ENCODE measurements around the gene PRPF39. TPM values are rescaled to one million over a fixed set of nuclear protein-coding genes. Genes with fewer than 3 reads are reported as not detected.

Gene PRPF39
- total and polyA plus RNA-seq, 2 experiments from 2014 or later: 18.6 to 19.8 TPM

GRCh38 chr14:45120096-45120495 is 36.2 kb downstream of the PRPF39 start:
- DNase-seq: no peak
- no peaks in the 10 kb centered on the region for H4K20me1 ChIP-seq (ENCODE audit: insufficient read depth)
- peaks cover 88% of the 10 kb centered on the region for H3K36me3 ChIP-seq (ENCODE audit: low read depth)
- H3K9me2 ChIP-seq (ENCODE audit: insufficient read depth): no peaks in the 10 kb centered on the region
- peaks cover 45% of the 10 kb centered on the region for H3K79me2 ChIP-seq (ENCODE audit: insufficient read depth)
- WGBS, 2 experiments (ENCODE audit: low coverage in 1 of 2, low lambda C conversion rate in 2 of 2, missing lambda C conversion rate in 2 of 2): 91 to 98% methylated on average over 1 of the region's 1 CpG
- H3K9me3 ChIP-seq (ENCODE audit: low read depth): no peaks in the 10 kb centered on the region
- no peak overlapping the region for H3K27ac ChIP-seq
- H3K27me3 ChIP-seq (replicated peaks; ENCODE audit: insufficient read depth): no peaks in the 10 kb centered on the region
- no peak overlapping the region for H2AFZ ChIP-seq
- TF ChIP-seq EZH2 (IDR thresholded peaks at IDR 0.05; ENCODE audit: insufficient read depth, poor library complexity, severe bottlenecking) (no peak), EZH2phosphoT487 (IDR thresholded peaks at IDR 0.05; ENCODE audit: insufficient read depth, low read depth) (no peak)
- in situ Hi-C loops (cut with MboI): no loop called here
- H3K4me3 ChIP-seq: no peak overlapping the region
- no peak overlapping the region for H3K9ac ChIP-seq
- H3K4me1 ChIP-seq (ENCODE audit: insufficient read depth): no peaks in the 10 kb centered on the region
- H3K4me2 ChIP-seq (ENCODE audit: unreplicated experiment): no peak overlapping the region
- H3F3A ChIP-seq (ENCODE audit: insufficient read depth): peaks cover 21% of the 10 kb centered on the region

GRCh38 chr14:45123271-45123670 is 39.4 kb downstream of the PRPF39 start:
- Histone ChIP-seq H3K4me2 (ENCODE audit: unreplicated experiment) (no peak overlapping the region), H3K9ac (no peak overlapping the region), H3K27me3 (replicated peaks; ENCODE audit: insufficient read depth) (no peaks in the 10 kb centered on the region), H3K79me2 (ENCODE audit: insufficient read depth) (peaks cover 38% of the 10 kb centered on the region), H2AFZ (no peak overlapping the region), H3F3A (ENCODE audit: insufficient read depth) (peaks cover 23% of the 10 kb centered on the region), H3K9me3 (ENCODE audit: low read depth) (no peaks in the 10 kb centered on the region), H3K9me2 (ENCODE audit: insufficient read depth) (no peaks in the 10 kb centered on the region), H3K4me3 (no peak overlapping the region), H4K20me1 (ENCODE audit: insufficient read depth) (no peaks in the 10 kb centered on the region), H3K36me3 (ENCODE audit: low read depth) (peaks cover 71% of the 10 kb centered on the region), H3K27ac (no peak overlapping the region), H3K4me1 (ENCODE audit: insufficient read depth) (no peaks in the 10 kb centered on the region)
- in situ Hi-C loops (cut with MboI): no loop called here
- no peak for TF ChIP-seq EZH2phosphoT487 (IDR thresholded peaks at IDR 0.05; ENCODE audit: insufficient read depth, low read depth)
- TF ChIP-seq EZH2 (IDR thresholded peaks at IDR 0.05; ENCODE audit: insufficient read depth, poor library complexity, severe bottlenecking): no peak
- WGBS, 2 experiments (ENCODE audit: low coverage in 1 of 2, low lambda C conversion rate in 2 of 2, missing lambda C conversion rate in 2 of 2): 95 to 97% methylated on average over 3 of the region's 3 CpGs
- no peak for DNase-seq

- Histone ChIP-seq H3K9me2 (ENCODE audit: insufficient read depth) (no peaks in the 10 kb centered on the region), H3K79me2 (ENCODE audit: insufficient read depth) (peaks cover 56% of the 10 kb centered on the region), H2AFZ (no peak overlapping the region), H4K20me1 (ENCODE audit: insufficient read depth) (no peaks in the 10 kb centered on the region; the same call in 1 of the 2 replicates), H3K9me3 (ENCODE audit: low read depth) (no peaks in the 10 kb centered on the region), H3K4me3 (no peak overlapping the region), H3F3A (ENCODE audit: insufficient read depth) (peaks cover 21% of the 10 kb centered on the region), H3K4me2 (ENCODE audit: unreplicated experiment) (no peak overlapping the region), H3K27ac (no peak overlapping the region), H3K36me3 (ENCODE audit: low read depth) (peaks cover 57% of the 10 kb centered on the region), H3K9ac (no peak overlapping the region), H3K27me3 (replicated peaks; ENCODE audit: insufficient read depth) (no peaks in the 10 kb centered on the region), H3K4me1 (ENCODE audit: insufficient read depth) (no peaks in the 10 kb centered on the region)
- TF ChIP-seq EZH2phosphoT487 (IDR thresholded peaks at IDR 0.05; ENCODE audit: insufficient read depth, low read depth) (no peak), EZH2 (IDR thresholded peaks at IDR 0.05; ENCODE audit: insufficient read depth, poor library complexity, severe bottlenecking) (no peak)
- WGBS, 2 experiments (ENCODE audit: low coverage in 1 of 2, low lambda C conversion rate in 2 of 2, missing lambda C conversion rate in 2 of 2): 97 to 100% methylated on average over 2 of the region's 2 CpGs
- DNase-seq: no peak
- in situ Hi-C loops (cut with MboI): no loop called here
Observed at GRCh38 chr14:45125754-45126153, 41.8 kb downstream of the PRPF39 start.

- Histone ChIP-seq H3K4me3 (no peak overlapping the region), H3K27ac (no peak overlapping the region), H3K4me2 (ENCODE audit: unreplicated experiment) (no peak overlapping the region), H3K79me2 (ENCODE audit: insufficient read depth) (peaks cover 76% of the 10 kb centered on the region), H3K9me3 (ENCODE audit: low read depth) (no peaks in the 10 kb centered on the region), H3F3A (ENCODE audit: insufficient read depth) (0 out of 2 replicates have a peak, but pooled peaks cover 12% of the 10 kb centered on the region), H3K27me3 (replicated peaks; ENCODE audit: insufficient read depth) (no peaks in the 10 kb centered on the region), H3K9ac (no peak overlapping the region), H3K9me2 (ENCODE audit: insufficient read depth) (no peaks in the 10 kb centered on the region), H2AFZ (no peak overlapping the region), H3K4me1 (ENCODE audit: insufficient read depth) (peaks cover 5% of the 10 kb centered on the region; the same call in 1 of the 2 replicates), H3K36me3 (ENCODE audit: low read depth) (peaks cover 27% of the 10 kb centered on the region), H4K20me1 (ENCODE audit: insufficient read depth) (no peaks in the 10 kb centered on the region; the same call in 1 of the 2 replicates)
- 96 to 97% methylated on average over 1 of the region's 1 CpG for WGBS, 2 experiments (ENCODE audit: low coverage in 1 of 2, low lambda C conversion rate in 2 of 2, missing lambda C conversion rate in 2 of 2)
- in situ Hi-C loops (cut with MboI): no loop called here
- no peak for DNase-seq
- TF ChIP-seq EZH2 (IDR thresholded peaks at IDR 0.05; ENCODE audit: insufficient read depth, poor library complexity, severe bottlenecking) (no peak), EZH2phosphoT487 (IDR thresholded peaks at IDR 0.05; ENCODE audit: insufficient read depth, low read depth) (no peak)
Observed at GRCh38 chr14:45128963-45129629, 45.2 kb downstream of the PRPF39 start.
